ENCODE results near the gene RAB9A. TPM values are rescaled to one million over a fixed set of nuclear protein-coding genes. Genes with fewer than 3 reads are reported as not detected.

RAB9A gene
- polyA plus RNA-seq, 1 of the 3 experiments (the other 2 are of a cell fraction), result 15.3 TPM

DNA sequence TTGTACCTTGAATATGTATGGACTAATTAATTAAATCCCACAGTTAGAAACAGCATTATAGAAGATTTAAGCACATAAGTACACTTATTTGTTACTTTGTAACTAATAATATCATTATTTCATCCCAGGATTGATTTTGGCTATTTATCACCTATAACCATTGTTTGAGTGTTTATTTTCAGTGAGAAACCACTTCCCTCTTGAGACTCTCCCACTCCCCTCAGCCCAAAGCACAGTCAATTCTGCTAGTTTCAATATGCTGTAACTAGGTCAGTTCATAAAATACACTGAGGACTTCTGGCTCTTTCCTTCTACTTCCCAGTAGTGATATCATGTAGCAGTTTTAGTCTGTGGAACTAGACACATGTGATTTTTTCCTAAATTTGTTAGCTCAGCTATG is 61.9 kb downstream of the RAB9A start:
- Histone ChIP-seq H3F3A (replicated peaks; ENCODE audit: insufficient read depth) (peaks cover 2% of the 10 kb centered on the region), H3K36me3 (replicated peaks in 1 of 2; ENCODE audit: control insufficient read depth in 1 of 2, insufficient read depth in 2 of 2, low read length in 1 of 2) (peaks cover 65 to 71% of the 10 kb centered on the region in 2 experiments), H3K4me2 (no peak overlapping the region), H3K79me2 (ENCODE audit: insufficient read depth) (no peaks in the 10 kb centered on the region), H3K4me1 (ENCODE audit: control insufficient read depth in 1 of 2, insufficient read depth in 2 of 2, low read depth in 1 of 2, low read length in 1 of 2) (no peaks in the 10 kb centered on the region), H3K9ac (no peak overlapping the region), H3K27ac (ENCODE audit: low read depth in 2 of 2, low read length in 1 of 2) (no peak overlapping the region), H3K9me2 (no peaks in the 10 kb centered on the region), H2AFZ (ENCODE audit: low read depth) (no peak overlapping the region), H4K20me1 (ENCODE audit: insufficient read depth) (no peaks in the 10 kb centered on the region), H3K9me3 (no peaks in the 10 kb centered on the region), H3K4me3 (ENCODE audit: low read depth in 2 of 2, low read length in 1 of 2) (no peak overlapping the region), H3K27me3 (ENCODE audit: insufficient read depth) (no peaks in the 10 kb centered on the region)
- TF ChIP-seq RFX5 (IDR thresholded peaks at IDR 0.05; ENCODE audit: low read length) (no peak), POLR2AphosphoS5 (IDR thresholded peaks at IDR 0.05; ENCODE audit: low read depth, low read length) (no peak), MXI1 (IDR thresholded peaks at IDR 0.05; ENCODE audit: low read depth, low read length) (no peak), GATA2 (CRISPR knock-in tag; IDR thresholded peaks at IDR 0.05) (no peak), TCF12 (IDR thresholded peaks at IDR 0.05) (no peak), EP300 (IDR thresholded peaks at IDR 0.05; ENCODE audit: borderline replicate concordance in 1 of 2, low read depth in 1 of 2, low read length in 1 of 2) (no peak), NFIC (IDR thresholded peaks at IDR 0.05; ENCODE audit: borderline replicate concordance) (no peak), FOSL2 (IDR thresholded peaks at IDR 0.05; ENCODE audit: borderline replicate concordance, low read depth) (no peak), NRF1 (IDR thresholded peaks at IDR 0.05; ENCODE audit: low read depth, low read length) (no peak), TEAD4 (IDR thresholded peaks at IDR 0.05; ENCODE audit: borderline replicate concordance, insufficient read depth) (no peak), TAF1 (IDR thresholded peaks at IDR 0.05; ENCODE audit: borderline replicate concordance, low read depth, low read length) (no peak), JUND (IDR thresholded peaks at IDR 0.05) (no peak), ELF1 (IDR thresholded peaks at IDR 0.05) (no peak)
- TF ChIP-seq, protein P1, sequence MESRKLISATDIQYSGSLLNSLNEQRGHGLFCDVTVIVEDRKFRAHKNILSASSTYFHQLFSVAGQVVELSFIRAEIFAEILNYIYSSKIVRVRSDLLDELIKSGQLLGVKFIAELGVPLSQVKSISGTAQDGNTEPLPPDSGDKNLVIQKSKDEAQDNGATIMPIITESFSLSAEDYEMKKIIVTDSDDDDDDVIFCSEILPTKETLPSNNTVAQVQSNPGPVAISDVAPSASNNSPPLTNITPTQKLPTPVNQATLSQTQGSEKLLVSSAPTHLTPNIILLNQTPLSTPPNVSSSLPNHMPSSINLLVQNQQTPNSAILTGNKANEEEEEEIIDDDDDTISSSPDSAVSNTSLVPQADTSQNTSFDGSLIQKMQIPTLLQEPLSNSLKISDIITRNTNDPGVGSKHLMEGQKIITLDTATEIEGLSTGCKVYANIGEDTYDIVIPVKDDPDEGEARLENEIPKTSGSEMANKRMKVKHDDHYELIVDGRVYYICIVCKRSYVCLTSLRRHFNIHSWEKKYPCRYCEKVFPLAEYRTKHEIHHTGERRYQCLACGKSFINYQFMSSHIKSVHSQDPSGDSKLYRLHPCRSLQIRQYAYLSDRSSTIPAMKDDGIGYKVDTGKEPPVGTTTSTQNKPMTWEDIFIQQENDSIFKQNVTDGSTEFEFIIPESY (IDR thresholded peaks at IDR 0.05; ENCODE audit: borderline replicate concordance, low read depth), result no peak
- DNase-seq, result no peak
- CTCF ChIA-PET, result interaction anchor here (0.8 to 3.8 kb wide), 7 partner anchors 12 to 281 kb away, joined by 3 to 20 read pairs (median 7); no protein-coding TSS in a partner anchor
- POLR2A ChIA-PET, result no interaction called here

DNA sequence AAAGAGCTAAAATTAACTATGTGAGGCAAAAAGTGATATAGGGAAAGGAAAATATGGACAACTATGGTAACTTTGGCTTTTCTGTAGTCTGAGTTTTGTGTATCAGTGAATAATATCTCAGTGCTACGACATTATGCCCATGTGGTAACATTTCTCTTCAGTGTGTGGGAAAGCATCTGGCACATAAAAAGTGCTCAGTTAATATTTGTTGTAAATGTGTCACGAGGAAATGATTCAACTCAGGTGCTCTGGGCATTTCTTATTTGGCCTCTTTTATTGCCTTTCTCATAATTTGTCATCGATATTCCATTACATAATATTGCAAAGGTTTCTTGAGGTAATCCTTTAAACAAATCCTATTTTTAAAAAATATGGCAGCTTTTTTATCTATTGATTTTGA is 63.2 kb downstream of the RAB9A start:
- WGBS (ENCODE audit: low lambda C conversion rate), result 84% methylated on average over 3 of the region's 3 CpGs
- no peak for DNase-seq
- H3F3A ChIP-seq (replicated peaks; ENCODE audit: insufficient read depth), result peaks cover 2% of the 10 kb centered on the region
- H3K27ac ChIP-seq (ENCODE audit: low read depth in 2 of 2, low read length in 1 of 2), result no peak overlapping the region
- H2AFZ ChIP-seq (ENCODE audit: low read depth), result no peak overlapping the region
- H3K9me2 ChIP-seq, result no peaks in the 10 kb centered on the region
- no peak overlapping the region for H3K4me3 ChIP-seq (ENCODE audit: low read depth in 2 of 2, low read length in 1 of 2)
- POLR2A ChIA-PET, result interaction anchor here (1.1 kb wide), 1 partner anchor 278 kb away, joined by 3 read pairs; the partner anchor contains the start of gene GEMIN8
- H3K79me2 ChIP-seq (ENCODE audit: insufficient read depth), result no peaks in the 10 kb centered on the region
- no peaks in the 10 kb centered on the region for H3K27me3 ChIP-seq (ENCODE audit: insufficient read depth)
- CTCF ChIA-PET, result interaction anchor here (1.0 kb wide), 1 partner anchor 11 kb away, joined by 3 read pairs; no protein-coding TSS in a partner anchor
- no peak overlapping the region for H3K9ac ChIP-seq
- H4K20me1 ChIP-seq (ENCODE audit: insufficient read depth), result no peaks in the 10 kb centered on the region
- peaks cover 60 to 67% of the 10 kb centered on the region in 2 experiments for H3K36me3 ChIP-seq (replicated peaks in 1 of 2; ENCODE audit: control insufficient read depth in 1 of 2, insufficient read depth in 2 of 2, low read length in 1 of 2)
- H3K4me2 ChIP-seq, result no peak overlapping the region
- no peaks in the 10 kb centered on the region for H3K9me3 ChIP-seq
- H3K4me1 ChIP-seq (ENCODE audit: control insufficient read depth in 1 of 2, insufficient read depth in 2 of 2, low read depth in 1 of 2, low read length in 1 of 2), result no peaks in the 10 kb centered on the region
- TF ChIP-seq, protein P2, sequence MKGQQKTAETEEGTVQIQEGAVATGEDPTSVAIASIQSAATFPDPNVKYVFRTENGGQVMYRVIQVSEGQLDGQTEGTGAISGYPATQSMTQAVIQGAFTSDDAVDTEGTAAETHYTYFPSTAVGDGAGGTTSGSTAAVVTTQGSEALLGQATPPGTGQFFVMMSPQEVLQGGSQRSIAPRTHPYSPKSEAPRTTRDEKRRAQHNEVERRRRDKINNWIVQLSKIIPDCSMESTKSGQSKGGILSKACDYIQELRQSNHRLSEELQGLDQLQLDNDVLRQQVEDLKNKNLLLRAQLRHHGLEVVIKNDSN (IDR thresholded peaks at IDR 0.05; ENCODE audit: borderline replicate concordance, low read depth), result no peak
- TF ChIP-seq SIN3A (IDR thresholded peaks at IDR 0.05; ENCODE audit: borderline replicate concordance, low read depth, low read length) (no peak), YY1 (IDR thresholded peaks at IDR 0.05; ENCODE audit: low read depth) (no peak), FOXJ3 (CRISPR knock-in tag; IDR thresholded peaks at IDR 0.05) (no peak), RCOR1 (IDR thresholded peaks at IDR 0.05; ENCODE audit: low read length) (no peak), SMC3 (IDR thresholded peaks at IDR 0.05; ENCODE audit: low read depth, low read length) (no peak), NRF1 (IDR thresholded peaks at IDR 0.05; ENCODE audit: low read depth, low read length) (no peak), GABPA (IDR thresholded peaks at IDR 0.05; ENCODE audit: low read depth) (no peak), JUND (IDR thresholded peaks at IDR 0.05) (no peak)
- TF ChIP-seq, protein P3, sequence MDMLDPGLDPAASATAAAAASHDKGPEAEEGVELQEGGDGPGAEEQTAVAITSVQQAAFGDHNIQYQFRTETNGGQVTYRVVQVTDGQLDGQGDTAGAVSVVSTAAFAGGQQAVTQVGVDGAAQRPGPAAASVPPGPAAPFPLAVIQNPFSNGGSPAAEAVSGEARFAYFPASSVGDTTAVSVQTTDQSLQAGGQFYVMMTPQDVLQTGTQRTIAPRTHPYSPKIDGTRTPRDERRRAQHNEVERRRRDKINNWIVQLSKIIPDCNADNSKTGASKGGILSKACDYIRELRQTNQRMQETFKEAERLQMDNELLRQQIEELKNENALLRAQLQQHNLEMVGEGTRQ (IDR thresholded peaks at IDR 0.05; ENCODE audit: borderline replicate concordance, low read depth, low read length), result no peak
- TF ChIP-seq, protein P4, sequence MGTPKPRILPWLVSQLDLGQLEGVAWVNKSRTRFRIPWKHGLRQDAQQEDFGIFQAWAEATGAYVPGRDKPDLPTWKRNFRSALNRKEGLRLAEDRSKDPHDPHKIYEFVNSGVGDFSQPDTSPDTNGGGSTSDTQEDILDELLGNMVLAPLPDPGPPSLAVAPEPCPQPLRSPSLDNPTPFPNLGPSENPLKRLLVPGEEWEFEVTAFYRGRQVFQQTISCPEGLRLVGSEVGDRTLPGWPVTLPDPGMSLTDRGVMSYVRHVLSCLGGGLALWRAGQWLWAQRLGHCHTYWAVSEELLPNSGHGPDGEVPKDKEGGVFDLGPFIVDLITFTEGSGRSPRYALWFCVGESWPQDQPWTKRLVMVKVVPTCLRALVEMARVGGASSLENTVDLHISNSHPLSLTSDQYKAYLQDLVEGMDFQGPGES (IDR thresholded peaks at IDR 0.05; ENCODE audit: low read depth, low read length), result no peak
- TF ChIP-seq, protein P1 (IDR thresholded peaks at IDR 0.05; ENCODE audit: borderline replicate concordance, low read depth), result no peak

All from SK-N-SH (cell line).